HEK293T (cell line): ENCODE data around the gene PABPC3.

ENCODE experiments used
- ARNT ChIP-seq: fragments of 450-650 bp; IDR thresholded peaks from 2 replicates; pipeline ENCODE4 v1.6.1; 2017; ENCODE audit warnings: mild to moderate bottlenecking
- ELF4 ChIP-seq: fragments of 450-650 bp; IDR thresholded peaks from 2 replicates; pipeline ENCODE4 v1.6.1; 2017; ENCODE audit warnings: antibody characterized with exemption
- FOXK2 ChIP-seq: fragments of 450-650 bp; IDR thresholded peaks from 2 replicates; pipeline ENCODE4 v1.6.1; 2016; ENCODE audit warnings: mild to moderate bottlenecking
- FOXM1 ChIP-seq: fragments of 450-650 bp; IDR thresholded peaks from 2 replicates; pipeline ENCODE4 v1.6.1; 2017; ENCODE audit warnings: mild to moderate bottlenecking, borderline replicate concordance
- HDGF ChIP-seq: fragments of 450-650 bp; IDR thresholded peaks from 2 replicates; pipeline ENCODE4 v1.6.1; 2017; ENCODE audit warnings: antibody characterized with exemption, borderline replicate concordance
- SP1 ChIP-seq: fragments of 450-650 bp; IDR thresholded peaks from 2 replicates; pipeline ENCODE4 v1.6.1; 2017
- SUZ12 ChIP-seq: fragments of 450-650 bp; IDR thresholded peaks from 2 replicates; pipeline ENCODE4 v1.6.1; 2016; ENCODE audit warnings: mild to moderate bottlenecking
- TARDBP ChIP-seq: fragments of 450-650 bp; IDR thresholded peaks from 2 replicates; pipeline ENCODE4 v1.6.1; 2016
- TF ChIP-seq, protein P1 (sequence below): fragments of 450-650 bp; IDR thresholded peaks from 2 replicates; pipeline ENCODE4 v1.6.1; 2016

GRCh38 chr13:25095851-25096453, at the start of gene PABPC3:
- TF ChIP-seq SUZ12, result no peak
- no peak for TF ChIP-seq FOXM1
- no peak for TF ChIP-seq ARNT
- no peak for TF ChIP-seq FOXK2
- no peak for TF ChIP-seq ELF4
- TF ChIP-seq, protein P1, sequence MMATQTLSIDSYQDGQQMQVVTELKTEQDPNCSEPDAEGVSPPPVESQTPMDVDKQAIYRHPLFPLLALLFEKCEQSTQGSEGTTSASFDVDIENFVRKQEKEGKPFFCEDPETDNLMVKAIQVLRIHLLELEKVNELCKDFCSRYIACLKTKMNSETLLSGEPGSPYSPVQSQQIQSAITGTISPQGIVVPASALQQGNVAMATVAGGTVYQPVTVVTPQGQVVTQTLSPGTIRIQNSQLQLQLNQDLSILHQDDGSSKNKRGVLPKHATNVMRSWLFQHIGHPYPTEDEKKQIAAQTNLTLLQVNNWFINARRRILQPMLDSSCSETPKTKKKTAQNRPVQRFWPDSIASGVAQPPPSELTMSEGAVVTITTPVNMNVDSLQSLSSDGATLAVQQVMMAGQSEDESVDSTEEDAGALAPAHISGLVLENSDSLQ, result no peak
- TF ChIP-seq TARDBP, result no peak
- TF ChIP-seq SP1, result no peak
- no peak for TF ChIP-seq HDGF
